Fibroblast of lung (primary cell): ENCODE data around the gene PABPN1L. TPM values are rescaled to one million over a fixed set of nuclear protein-coding genes. Genes with fewer than 3 reads are reported as not detected.

ENCODE experiments used
- DNase-seq, 2 donors: peaks; one replicate each; pipeline versions ENCODE4 v3.0.0 to v3.0.0-alpha.2; 2010; ENCODE audit warnings: low read depth in 2 of 2
- H2AFZ ChIP-seq: 2 replicates; pipeline ENCODE4 v1.5.1; 2012; ENCODE audit warnings: low read length, control low read depth, inconsistent platforms
- H3K27ac ChIP-seq: 2 replicates; pipeline ENCODE4 v1.5.1; 2011; ENCODE audit warnings: low read length, control low read depth; ENCODE audit not compliant: insufficient read depth
- H3K27me3 ChIP-seq: 2 replicates; pipeline ENCODE4 v1.5.1; 2011; ENCODE audit warnings: mild to moderate bottlenecking, low read length; ENCODE audit not compliant: control insufficient read depth, insufficient read depth
- H3K36me3 ChIP-seq: 2 replicates; pipeline ENCODE4 v1.5.1; 2011; ENCODE audit warnings: low read length; ENCODE audit not compliant: control insufficient read depth, insufficient read depth
- H3K4me1 ChIP-seq: 2 replicates; pipeline ENCODE4 v1.5.1; 2011; ENCODE audit warnings: low read length; ENCODE audit not compliant: control insufficient read depth, insufficient read depth; ENCODE audit errors: extremely low read depth
- H3K4me2 ChIP-seq: 2 replicates; pipeline ENCODE4 v1.5.1; 2011; ENCODE audit warnings: low read length, control low read depth; ENCODE audit not compliant: insufficient read depth; ENCODE audit errors: extremely low read depth
- H3K4me3 ChIP-seq, 4 experiments: fragments of 200-600 bp in 1 of 4; sonication (generic) in 1 of 4; replicated peaks in 1 of 4; 2 replicates each; pipeline ENCODE4 v1.5.1; 2011 to 2016; ENCODE audit warnings: low read length in 4 of 4, low read depth in 3 of 4, mild to moderate bottlenecking in 3 of 4, control low read depth in 2 of 4, inconsistent platforms in 1 of 4, mixed read lengths in 1 of 4; ENCODE audit not compliant: insufficient read depth in 1 of 4; ENCODE audit errors: control extremely low read depth in 1 of 4
- H3K79me2 ChIP-seq: 2 replicates; pipeline ENCODE4 v1.5.1; 2012; ENCODE audit warnings: mild to moderate bottlenecking, low read length, inconsistent platforms; ENCODE audit not compliant: control insufficient read depth, insufficient read depth
- H3K9ac ChIP-seq: 2 replicates; pipeline ENCODE4 v1.5.1; 2011; ENCODE audit warnings: mild to moderate bottlenecking, low read length, control low read depth; ENCODE audit not compliant: insufficient read depth
- H3K9me3 ChIP-seq: 2 replicates; pipeline ENCODE4 v1.5.1; 2012; ENCODE audit warnings: low read depth, low read length; ENCODE audit not compliant: control insufficient read depth, insufficient read depth
- H4K20me1 ChIP-seq: 2 replicates; pipeline ENCODE4 v1.5.1; 2011; ENCODE audit warnings: low read length; ENCODE audit not compliant: control insufficient read depth, insufficient read depth; ENCODE audit errors: extremely low read depth
- EZH2 ChIP-seq: IDR thresholded peaks from 2 replicates; pipeline ENCODE4 v1.5.1; 2012; ENCODE audit warnings: low read length, control low read depth, mild to moderate bottlenecking; ENCODE audit errors: missing control alignments
- polyA plus RNA-seq, 2 donors: library from polyadenylated mRNA; depleted of rRNA in 1 of 2; stranded (reverse) in 1 of 2; unstranded in 1 of 2; fragments of >200 nt; gene quantifications; 2 replicates each; pipeline ENCODE4 v1.2.1, GENCODE V29; 2011 to 2012; ENCODE audit warnings: missing spikeins in 1 of 2
- total RNA-seq: library from RNA; depleted of rRNA; stranded (reverse); fragments of >200 nt; gene quantifications from 2 replicates; pipeline ENCODE4 v1.2.1, GENCODE V29; 2014
- TF ChIP-seq, protein P1 (sequence below), 2 donors: IDR thresholded peaks in 1 of 2; conservative IDR thresholded peaks in 1 of 2; 1 replicate in 1 of 2; 2 replicates in 1 of 2; pipeline ENCODE4 v1.5.1; 2011 to 2012; ENCODE audit warnings: low read length in 2 of 2, control low read depth in 1 of 2, inconsistent platforms in 1 of 2, low read depth in 1 of 2, mild to moderate bottlenecking in 1 of 2

PABPN1L gene
- total and polyA plus RNA-seq, 2 donors (not counting 1 experiment from before 2014, with no cell fraction given), result not detected

DNA sequence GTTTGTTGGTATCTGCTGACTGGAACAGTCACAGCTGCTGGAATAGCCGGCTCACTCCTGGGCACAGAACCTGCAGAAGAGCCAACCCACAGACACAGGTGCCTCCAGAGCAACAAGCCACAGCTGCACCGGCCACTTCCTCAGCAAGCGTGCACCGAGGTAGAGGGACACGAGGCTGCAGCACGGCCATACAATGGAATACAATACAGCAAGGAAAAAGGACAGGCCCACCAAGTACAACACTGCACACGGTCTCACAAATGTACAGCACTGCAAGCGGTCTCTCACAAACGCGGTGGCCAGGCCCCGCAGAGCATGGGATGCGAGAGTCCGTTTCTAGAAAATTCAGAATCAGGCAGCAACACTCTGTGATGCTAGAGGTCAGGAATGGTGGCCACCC lies 47.4 kb upstream of the PABPN1L start:
- Histone ChIP-seq H3K4me2 (no peak overlapping the region), H3K4me3 (no peak overlapping the region), H3K9me3 (no peaks in the 10 kb centered on the region), H3K79me2 (no peaks in the 10 kb centered on the region), H3K27ac (no peak overlapping the region), H3K27me3 (peaks cover 17% of the 10 kb centered on the region), H4K20me1 (no peaks in the 10 kb centered on the region), H2AFZ (no peak overlapping the region), H3K9ac (no peak overlapping the region), H3K4me1 (no peaks in the 10 kb centered on the region), H3K36me3 (no peaks in the 10 kb centered on the region)
- no peak for TF ChIP-seq EZH2
- TF ChIP-seq, protein P1, sequence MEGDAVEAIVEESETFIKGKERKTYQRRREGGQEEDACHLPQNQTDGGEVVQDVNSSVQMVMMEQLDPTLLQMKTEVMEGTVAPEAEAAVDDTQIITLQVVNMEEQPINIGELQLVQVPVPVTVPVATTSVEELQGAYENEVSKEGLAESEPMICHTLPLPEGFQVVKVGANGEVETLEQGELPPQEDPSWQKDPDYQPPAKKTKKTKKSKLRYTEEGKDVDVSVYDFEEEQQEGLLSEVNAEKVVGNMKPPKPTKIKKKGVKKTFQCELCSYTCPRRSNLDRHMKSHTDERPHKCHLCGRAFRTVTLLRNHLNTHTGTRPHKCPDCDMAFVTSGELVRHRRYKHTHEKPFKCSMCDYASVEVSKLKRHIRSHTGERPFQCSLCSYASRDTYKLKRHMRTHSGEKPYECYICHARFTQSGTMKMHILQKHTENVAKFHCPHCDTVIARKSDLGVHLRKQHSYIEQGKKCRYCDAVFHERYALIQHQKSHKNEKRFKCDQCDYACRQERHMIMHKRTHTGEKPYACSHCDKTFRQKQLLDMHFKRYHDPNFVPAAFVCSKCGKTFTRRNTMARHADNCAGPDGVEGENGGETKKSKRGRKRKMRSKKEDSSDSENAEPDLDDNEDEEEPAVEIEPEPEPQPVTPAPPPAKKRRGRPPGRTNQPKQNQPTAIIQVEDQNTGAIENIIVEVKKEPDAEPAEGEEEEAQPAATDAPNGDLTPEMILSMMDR (conservative IDR thresholded peaks at IDR 0.05 in 1 of 2, IDR thresholded peaks at IDR 0.05 in 1 of 2; ENCODE audit: low read depth in 1 of 2, low read length in 2 of 2), result no peak
- no peak for DNase-seq

DNA sequence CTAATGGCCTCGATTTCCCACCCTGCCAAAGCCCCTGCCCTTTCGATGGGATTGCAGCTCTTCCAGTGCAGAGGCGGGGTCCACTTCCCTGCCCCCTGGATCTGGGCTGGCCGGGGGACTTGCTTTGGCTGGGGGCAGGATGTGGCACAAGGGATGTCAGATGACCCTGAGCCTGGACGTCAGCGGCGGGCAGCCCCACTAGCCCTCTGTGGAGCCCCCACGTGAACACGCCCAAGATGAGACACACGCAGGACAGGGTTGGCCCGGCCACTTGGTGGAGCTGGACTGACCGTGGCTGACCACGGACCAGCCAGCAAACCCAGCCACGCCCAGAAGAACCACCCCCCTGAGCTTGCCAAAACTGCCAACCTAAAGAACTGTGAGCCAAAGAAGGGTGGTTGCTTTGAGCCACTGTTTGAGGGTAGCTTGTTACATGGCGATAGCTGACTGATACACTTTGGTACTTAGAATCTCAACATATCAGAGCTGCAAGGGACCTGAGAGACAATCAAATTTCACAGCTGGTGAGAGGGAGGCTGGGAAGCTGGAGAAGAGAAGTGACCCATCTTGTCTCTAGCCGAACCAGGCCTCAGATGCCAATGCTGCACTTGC lies 46.6 kb upstream of the PABPN1L start:
- Histone ChIP-seq H2AFZ (no peak overlapping the region), H3K27me3 (peaks cover 17% of the 10 kb centered on the region), H3K9me3 (no peaks in the 10 kb centered on the region), H3K27ac (no peak overlapping the region), H3K79me2 (no peaks in the 10 kb centered on the region), H3K36me3 (no peaks in the 10 kb centered on the region), H3K4me3 (no peak overlapping the region), H3K9ac (no peak overlapping the region), H3K4me2 (no peak overlapping the region), H3K4me1 (no peaks in the 10 kb centered on the region), H4K20me1 (no peaks in the 10 kb centered on the region)
- TF ChIP-seq, protein P1 (conservative IDR thresholded peaks at IDR 0.05 in 1 of 2, IDR thresholded peaks at IDR 0.05 in 1 of 2; ENCODE audit: low read depth in 1 of 2, low read length in 2 of 2), result no peak
- TF ChIP-seq EZH2, result no peak
- DNase-seq, result no peak

DNA sequence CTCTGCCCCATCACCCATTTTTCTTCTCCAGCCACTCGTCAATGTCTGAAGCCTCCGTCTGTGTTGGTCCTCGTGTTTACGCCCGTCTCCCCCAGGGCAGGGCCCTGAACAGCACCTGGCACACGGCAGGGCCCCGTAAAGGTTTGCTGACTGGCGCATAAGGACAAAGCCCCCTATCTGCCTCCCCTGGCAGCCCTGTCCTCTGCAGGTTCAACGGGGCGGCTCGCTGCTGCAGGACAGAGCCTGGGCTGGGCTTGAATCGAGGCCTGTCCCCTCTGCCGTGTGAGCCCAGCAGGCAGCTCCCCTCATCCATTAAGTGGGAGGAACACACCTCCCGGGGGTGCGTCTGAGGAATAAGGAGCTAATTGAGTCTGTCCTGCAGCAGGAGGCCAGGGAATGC lies 46.1 kb upstream of the PABPN1L start:
- Histone ChIP-seq H3K36me3 (no peaks in the 10 kb centered on the region), H3K9ac (no peak overlapping the region), H2AFZ (no peak overlapping the region), H3K9me3 (no peaks in the 10 kb centered on the region), H3K27ac (no peak overlapping the region), H4K20me1 (no peaks in the 10 kb centered on the region), H3K4me3 (no peak overlapping the region), H3K27me3 (peaks cover 17% of the 10 kb centered on the region), H3K4me2 (no peak overlapping the region), H3K79me2 (no peaks in the 10 kb centered on the region), H3K4me1 (no peaks in the 10 kb centered on the region)
- no peak for DNase-seq
- TF ChIP-seq, protein P1 (conservative IDR thresholded peaks at IDR 0.05 in 1 of 2, IDR thresholded peaks at IDR 0.05 in 1 of 2; ENCODE audit: low read depth in 1 of 2, low read length in 2 of 2), result no peak
